GM21526 (cell line): ENCODE results near the gene KSR2.
"Not testable (repeated sequence)": the region's sequence is repeated elsewhere in the genome, so short reads cannot be mapped to it uniquely, and the experiment has no call there.

Experiments used
- ATAC-seq: cut with Tn5 transposase; IDR thresholded peaks from one replicate; pipeline ENCODE4 v1.9.1; 2021; ENCODE audit warnings: moderate library complexity; ENCODE audit not compliant: unreplicated experiment, low FRiP score

Gene KSR2

GRCh38 chr12:117660896-117661295, 307.9 kb downstream of the KSR2 start:
- ATAC-seq, result no peak

GRCh38 chr12:117658226-117658625, 310.6 kb downstream of the KSR2 start:
- ATAC-seq, result no peak

GRCh38 chr12:117649796-117650195, 319.0 kb downstream of the KSR2 start:
- no peak for ATAC-seq

- ATAC-seq, result no peak
Measured at GRCh38 chr12:117646520-117646919, 322.3 kb downstream of the KSR2 start.

- ATAC-seq, result no peak
Measured at GRCh38 chr12:117645473-117645872, 323.3 kb downstream of the KSR2 start.

GRCh38 chr12:117643971-117644370, 324.8 kb downstream of the KSR2 start:
- ATAC-seq, result no peak

GRCh38 chr12:117641885-117642284, 326.9 kb downstream of the KSR2 start:
- no peak for ATAC-seq

- ATAC-seq, result no peak
Measured at GRCh38 chr12:117640511-117640910, 328.3 kb downstream of the KSR2 start.

- no peak for ATAC-seq
Measured at GRCh38 chr12:117629454-117629853, 339.3 kb downstream of the KSR2 start.

GRCh38 chr12:117628711-117629110, 340.1 kb downstream of the KSR2 start:
- ATAC-seq, result not testable (repeated sequence)

- no peak for ATAC-seq
Measured at GRCh38 chr12:117622741-117623140, 346.0 kb downstream of the KSR2 start.

GRCh38 chr12:117622087-117622486, 346.7 kb downstream of the KSR2 start:
- no peak for ATAC-seq

- no peak for ATAC-seq
Measured at GRCh38 chr12:117607778-117608177, 361.0 kb downstream of the KSR2 start.

GRCh38 chr12:117606945-117607344, 361.8 kb downstream of the KSR2 start:
- ATAC-seq, result no peak

GRCh38 chr12:117606024-117606423, 362.8 kb downstream of the KSR2 start:
- no peak for ATAC-seq

- ATAC-seq, result no peak
Measured at GRCh38 chr12:117603316-117604113, 365.3 kb downstream of the KSR2 start.

- ATAC-seq, result no peak
Measured at GRCh38 chr12:117599849-117600248, 368.9 kb downstream of the KSR2 start.

- no peak for ATAC-seq
Measured at GRCh38 chr12:117596968-117597367, 371.8 kb downstream of the KSR2 start.

GRCh38 chr12:117595751-117596150, 373.0 kb downstream of the KSR2 start:
- ATAC-seq, result no peak

- ATAC-seq, result no peak
Measured at GRCh38 chr12:117594481-117594880, 374.3 kb downstream of the KSR2 start.

- ATAC-seq, result no peak
Measured at GRCh38 chr12:117593815-117594400, 374.9 kb downstream of the KSR2 start.
